ENCODE data around the gene SAA1.

The SAA1 gene

DNA sequence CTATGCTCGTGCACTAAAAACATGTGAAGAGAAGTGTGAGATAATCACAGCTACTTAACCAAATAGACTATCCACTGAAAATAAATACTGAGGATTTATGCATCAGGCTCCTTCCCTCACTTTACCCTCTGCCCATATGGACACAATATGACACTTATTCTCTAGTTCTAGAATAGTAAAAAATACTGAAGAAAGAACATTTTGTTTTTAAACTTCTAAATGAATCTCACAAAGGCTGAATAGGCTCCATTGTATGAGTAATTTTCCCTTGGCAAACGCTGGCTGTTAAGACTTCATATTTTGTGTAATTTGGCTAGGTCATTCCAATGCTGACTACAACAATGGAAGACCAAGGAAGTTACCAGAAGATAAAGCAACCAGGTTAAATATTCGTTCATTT, 45.9 kb downstream of the SAA1 start:
- WGBS, 2 experiments (ENCODE audit: insufficient coverage in 2 of 2), result 83% methylated on average over 1 of the region's 3 CpGs; no CpG with 5 or more reads in 1 of the 2 experiments
- Histone ChIP-seq H3K4me3 (ENCODE audit: extremely low read depth, insufficient read depth, low read length, poor library complexity, severe bottlenecking) (no peak overlapping the region), H3K4me1 (ENCODE audit: control insufficient read depth, insufficient read depth, low read length, poor library complexity, severe bottlenecking) (peaks cover 3% of the 10 kb centered on the region), H3K36me3 (ENCODE audit: control insufficient read depth, insufficient read depth, low read length) (peaks cover 47% of the 10 kb centered on the region), H3K9me3 (ENCODE audit: control insufficient read depth, low read length) (no peaks in the 10 kb centered on the region), H3K27ac (ENCODE audit: low read depth, low read length, severe bottlenecking) (no peak overlapping the region)

GRCh38 chr11:18312663-18313420, 46.8 kb downstream of the SAA1 start:
- WGBS, 2 experiments (ENCODE audit: insufficient coverage in 2 of 2), result 80% methylated on average over 1 of the region's 2 CpGs; no CpG with 5 or more reads in 1 of the 2 experiments
- Histone ChIP-seq H3K4me3 (ENCODE audit: extremely low read depth, insufficient read depth, low read length, poor library complexity, severe bottlenecking) (no peak overlapping the region), H3K4me1 (ENCODE audit: control insufficient read depth, insufficient read depth, low read length, poor library complexity, severe bottlenecking) (peaks cover 3% of the 10 kb centered on the region), H3K36me3 (ENCODE audit: control insufficient read depth, insufficient read depth, low read length) (peaks cover 44% of the 10 kb centered on the region), H3K27ac (ENCODE audit: low read depth, low read length, severe bottlenecking) (peak overlapping the region; percentile 16), H3K9me3 (ENCODE audit: control insufficient read depth, low read length) (no peaks in the 10 kb centered on the region)

GRCh38 chr11:18313965-18314763, 48.1 kb downstream of the SAA1 start:
- Histone ChIP-seq H3K9me3 (ENCODE audit: control insufficient read depth, low read length) (no peaks in the 10 kb centered on the region), H3K36me3 (ENCODE audit: control insufficient read depth, insufficient read depth, low read length) (peaks cover 31% of the 10 kb centered on the region), H3K4me1 (ENCODE audit: control insufficient read depth, insufficient read depth, low read length, poor library complexity, severe bottlenecking) (peaks cover 3% of the 10 kb centered on the region), H3K4me3 (ENCODE audit: extremely low read depth, insufficient read depth, low read length, poor library complexity, severe bottlenecking) (no peak overlapping the region), H3K27ac (ENCODE audit: low read depth, low read length, severe bottlenecking) (no peak overlapping the region)
- 50 to 74% methylated on average over 4 to 9 of the region's 10 CpGs for WGBS, 2 experiments (ENCODE audit: insufficient coverage in 2 of 2)

- Histone ChIP-seq H3K9me3 (ENCODE audit: control insufficient read depth, low read length) (no peaks in the 10 kb centered on the region), H3K4me3 (ENCODE audit: extremely low read depth, insufficient read depth, low read length, poor library complexity, severe bottlenecking) (no peak overlapping the region), H3K36me3 (ENCODE audit: control insufficient read depth, insufficient read depth, low read length) (peaks cover 23% of the 10 kb centered on the region), H3K4me1 (ENCODE audit: control insufficient read depth, insufficient read depth, low read length, poor library complexity, severe bottlenecking) (peaks cover 6% of the 10 kb centered on the region), H3K27ac (ENCODE audit: low read depth, low read length, severe bottlenecking) (no peak overlapping the region)
- 91 to 92% methylated on average over 5 to 6 of the region's 9 CpGs for WGBS, 2 experiments (ENCODE audit: insufficient coverage in 2 of 2)
Observed at GRCh38 chr11:18314784-18315523, 48.9 kb downstream of the SAA1 start.

DNA sequence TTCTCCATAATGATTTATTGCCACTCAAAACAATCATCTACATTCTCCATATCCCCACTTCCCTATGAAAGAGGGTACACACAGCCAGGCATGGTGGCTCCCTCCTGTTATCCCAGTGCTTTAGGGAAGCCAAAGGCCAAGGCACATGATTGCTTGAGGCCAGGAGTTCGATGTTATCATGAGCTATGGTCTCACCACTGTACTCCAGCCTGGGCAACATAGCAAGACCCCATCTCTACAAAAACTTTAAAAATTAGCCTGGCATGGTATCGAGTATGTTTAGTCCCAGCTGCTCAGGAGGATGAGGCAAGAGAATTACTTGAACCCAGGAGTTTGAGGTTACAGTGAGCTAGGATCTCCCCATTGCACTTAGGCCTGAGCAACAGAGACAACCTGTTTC, 49.8 kb downstream of the SAA1 start:
- peaks cover 8% of the 10 kb centered on the region for H3K4me1 ChIP-seq (ENCODE audit: control insufficient read depth, insufficient read depth, low read length, poor library complexity, severe bottlenecking)
- H3K9me3 ChIP-seq (ENCODE audit: control insufficient read depth, low read length), result no peaks in the 10 kb centered on the region
- H3K27ac ChIP-seq (ENCODE audit: low read depth, low read length, severe bottlenecking), result no peak overlapping the region
- peaks cover 16% of the 10 kb centered on the region for H3K36me3 ChIP-seq (ENCODE audit: control insufficient read depth, insufficient read depth, low read length)
- H3K4me3 ChIP-seq (ENCODE audit: extremely low read depth, insufficient read depth, low read length, poor library complexity, severe bottlenecking), result no peak overlapping the region
- WGBS, 2 experiments (ENCODE audit: insufficient coverage in 2 of 2), result 100% methylated on average over 1 of the region's 2 CpGs; no CpG with 5 or more reads in 1 of the 2 experiments

DNA sequence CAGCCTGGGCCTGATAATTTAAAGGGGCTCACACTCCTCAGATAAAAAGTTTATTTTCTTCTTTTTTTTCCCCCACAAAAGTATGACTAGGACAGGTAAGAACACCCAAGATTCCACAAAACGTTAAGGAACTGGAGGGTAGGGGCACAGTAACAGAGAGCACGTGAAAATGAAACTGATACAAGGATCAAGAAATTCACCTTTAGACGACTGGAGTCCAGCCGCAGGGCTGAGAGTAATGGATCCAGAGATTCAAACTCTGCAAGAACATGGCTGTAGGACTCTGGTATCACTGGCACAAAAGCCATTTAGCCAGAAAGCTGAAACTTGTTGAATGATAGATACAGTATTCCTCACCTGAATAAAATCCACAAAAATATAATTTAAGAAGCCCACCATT, 51.5 kb downstream of the SAA1 start:
- H3K9me3 ChIP-seq (ENCODE audit: control insufficient read depth, low read length), result no peaks in the 10 kb centered on the region
- H3K27ac ChIP-seq (ENCODE audit: low read depth, low read length, severe bottlenecking), result no peak overlapping the region
- H3K4me3 ChIP-seq (ENCODE audit: extremely low read depth, insufficient read depth, low read length, poor library complexity, severe bottlenecking), result no peak overlapping the region
- 92 to 94% methylated on average over 3 to 4 of the region's 4 CpGs for WGBS, 2 experiments (ENCODE audit: insufficient coverage in 2 of 2)
- peaks cover 5% of the 10 kb centered on the region for H3K36me3 ChIP-seq (ENCODE audit: control insufficient read depth, insufficient read depth, low read length)
- peaks cover 8% of the 10 kb centered on the region for H3K4me1 ChIP-seq (ENCODE audit: control insufficient read depth, insufficient read depth, low read length, poor library complexity, severe bottlenecking)

Data from mesodermal cell (in vitro differentiated cells).